Testis (tissue), 2 donors: Measurements from ENCODE around the gene MYO1A.

Experiments used
- CTCF ChIP-seq, 3 experiments: fragments of 450-650 bp in 2 of 3; fragments of 200-600 bp in 1 of 3; sonication (generic) in 1 of 3; IDR thresholded peaks; one replicate each; pipeline ENCODE4 v1.5.1; 2016 to 2019; ENCODE audit warnings: antibody characterized with exemption in 3 of 3, mild to moderate bottlenecking in 2 of 3, moderate library complexity in 1 of 3
- POLR2A ChIP-seq: fragments of 450-650 bp; IDR thresholded peaks from one replicate; pipeline ENCODE4 v1.6.1; 2017; ENCODE audit warnings: antibody characterized with exemption, mild to moderate bottlenecking, moderate library complexity

- TF ChIP-seq CTCF (IDR thresholded peaks at IDR 0.05) (no peak), POLR2A (no peak)
These were observed 59.9 kb downstream of the MYO1A start for GRCh38 chr12:56989861-56990610.
